Kidney capillary endothelial cell (primary cell): ENCODE measurements around the gene SEL1L2.

ENCODE experiments used
- DNase-seq: peaks from one replicate; pipeline ENCODE4 v3.0.0-alpha.2; 2018; ENCODE audit warnings: low spot score

SEL1L2 gene

DNA sequence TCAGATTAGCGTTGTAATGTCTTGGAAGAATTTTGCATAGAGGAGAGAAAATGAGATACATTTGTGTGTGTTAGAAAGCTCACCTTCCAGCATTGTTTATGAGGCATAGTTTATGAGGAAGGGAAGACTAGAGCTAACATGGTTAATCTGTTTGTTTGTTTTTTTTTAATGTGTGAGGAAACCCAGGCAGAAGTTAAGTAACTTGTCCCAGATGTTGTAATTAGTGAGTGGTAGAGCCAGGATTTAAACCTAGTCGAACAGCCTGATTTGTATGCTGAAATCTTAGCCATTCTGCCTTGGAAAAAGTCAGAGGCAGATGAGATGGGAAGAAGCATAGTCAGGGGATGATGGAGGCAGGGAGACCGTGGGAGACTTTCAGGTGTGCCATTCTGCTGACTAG lies 176.5 kb downstream of the SEL1L2 start:
- DNase-seq = no peak

DNA sequence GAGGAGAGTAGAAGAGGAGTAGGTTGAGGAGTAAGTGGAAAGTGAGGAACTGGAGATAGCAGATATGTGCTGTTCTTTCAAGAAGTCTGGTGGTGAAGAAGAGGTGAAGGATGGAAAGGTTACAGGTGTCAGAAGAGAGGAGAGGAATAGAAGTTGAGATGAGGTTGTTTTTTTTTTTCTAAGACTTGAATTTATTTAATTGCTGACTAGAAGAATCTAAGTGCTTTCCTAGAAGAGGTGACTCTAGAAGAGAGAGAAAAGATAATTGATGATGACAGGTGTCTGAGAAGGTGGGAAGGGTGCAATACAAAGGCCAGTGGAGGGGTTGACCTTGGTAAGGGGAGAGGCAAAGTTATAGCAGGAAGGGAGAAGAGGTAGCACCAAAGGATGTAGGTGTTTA lies 180.0 kb downstream of the SEL1L2 start:
- DNase-seq = no peak

DNA sequence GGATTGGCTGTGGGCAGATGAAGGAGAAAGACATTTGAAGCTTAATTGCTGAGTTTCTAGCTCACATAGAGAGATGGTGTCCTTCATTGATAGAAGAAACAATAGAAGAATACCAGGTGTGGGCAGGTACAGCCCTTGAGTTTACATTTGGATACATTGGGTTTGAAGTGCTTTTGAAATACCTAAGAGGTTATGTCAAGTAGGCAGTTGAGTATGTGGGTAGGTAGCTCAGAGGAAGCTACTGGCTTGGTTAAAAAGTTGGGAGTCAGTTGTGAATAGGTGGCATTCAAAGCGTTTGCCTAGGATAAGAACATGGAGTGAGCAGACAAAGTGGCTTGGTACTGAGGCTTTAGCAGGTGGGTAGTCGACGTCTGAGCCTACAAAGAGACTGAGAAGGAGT lies 180.6 kb downstream of the SEL1L2 start:
- no peak for DNase-seq

DNA sequence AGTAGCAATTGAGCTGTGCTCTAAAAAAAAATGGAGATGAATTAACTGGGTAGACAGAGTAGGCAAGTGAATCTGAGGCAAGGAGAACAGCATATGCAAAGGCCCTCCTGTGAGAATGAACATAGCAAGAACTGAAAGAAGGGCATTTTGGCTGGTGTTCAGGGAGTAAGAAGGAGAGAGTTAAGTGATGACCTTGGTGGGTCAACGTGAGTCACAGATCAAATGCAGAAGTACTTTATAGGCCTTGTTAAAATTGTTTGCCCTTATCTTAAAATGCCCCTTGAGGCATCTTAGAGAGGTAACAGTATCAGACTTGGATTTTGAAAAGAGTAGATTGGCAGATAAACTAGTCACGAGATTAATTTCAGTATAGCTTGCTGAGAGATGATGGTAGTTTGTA lies 181.0 kb downstream of the SEL1L2 start:
- DNase-seq = no peak

GRCh38 chr20:13800728-13801134 lies 189.7 kb downstream of the SEL1L2 start:
- DNase-seq = no peak

DNA sequence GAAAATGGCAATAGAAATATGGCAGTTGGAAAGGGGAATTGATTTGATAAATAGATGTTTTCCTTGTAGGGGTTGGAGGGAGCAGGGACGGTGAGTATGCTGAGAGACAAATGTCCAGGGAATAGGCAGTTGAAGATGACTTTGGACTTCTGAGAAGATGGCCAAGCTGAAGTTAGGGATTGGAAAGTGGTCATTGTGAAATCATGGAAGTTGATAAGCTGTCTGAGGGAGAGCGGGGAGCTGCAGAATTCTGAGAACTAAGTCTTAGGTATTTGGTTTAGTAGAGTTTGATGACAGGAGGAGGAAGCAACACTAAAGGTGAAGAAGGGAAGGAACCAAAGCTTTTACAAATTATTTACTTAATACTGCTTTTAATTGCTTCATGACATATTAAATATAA lies 190.4 kb downstream of the SEL1L2 start:
- no peak for DNase-seq
